HG03045 (cell line): ENCODE results near the gene SRGAP2.
"Not testable (repeated sequence)": the region's sequence is repeated elsewhere in the genome, so short reads cannot be mapped to it uniquely, and the experiment has no call there.

Source experiments
- ATAC-seq: cut with Tn5 transposase; IDR thresholded peaks from one replicate; pipeline ENCODE4 v1.9.1; 2021; ENCODE audit warnings: mild to moderate bottlenecking, moderate library complexity; ENCODE audit not compliant: unreplicated experiment

The SRGAP2 gene

GRCh38 chr1:206204871-206205270 lies 1.5 kb downstream of the SRGAP2 start:
- not testable (repeated sequence) for ATAC-seq

DNA sequence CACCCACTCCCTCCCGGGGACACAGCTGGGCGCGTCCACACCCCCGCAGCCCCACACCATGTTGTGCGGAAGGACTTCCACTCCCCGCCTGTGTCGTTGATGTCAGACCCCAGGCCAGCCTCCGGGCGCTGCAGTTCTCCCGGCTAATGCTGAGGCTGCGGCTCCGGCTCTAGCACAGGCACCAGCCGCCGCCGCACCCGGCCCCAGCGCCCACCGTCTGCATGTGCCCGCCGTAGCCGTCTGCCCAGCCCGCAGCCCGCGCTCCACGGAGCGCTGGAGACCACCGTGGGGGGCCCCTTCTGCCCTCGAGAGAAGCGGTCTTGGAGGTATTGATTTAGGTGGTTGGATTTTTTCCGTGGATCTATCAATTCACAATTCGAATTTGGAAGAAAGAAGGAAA lies 2.2 kb downstream of the SRGAP2 start:
- ATAC-seq, result not testable (repeated sequence)

GRCh38 chr1:206210802-206211201 lies 7.5 kb downstream of the SRGAP2 start:
- ATAC-seq, result not testable (repeated sequence)

DNA sequence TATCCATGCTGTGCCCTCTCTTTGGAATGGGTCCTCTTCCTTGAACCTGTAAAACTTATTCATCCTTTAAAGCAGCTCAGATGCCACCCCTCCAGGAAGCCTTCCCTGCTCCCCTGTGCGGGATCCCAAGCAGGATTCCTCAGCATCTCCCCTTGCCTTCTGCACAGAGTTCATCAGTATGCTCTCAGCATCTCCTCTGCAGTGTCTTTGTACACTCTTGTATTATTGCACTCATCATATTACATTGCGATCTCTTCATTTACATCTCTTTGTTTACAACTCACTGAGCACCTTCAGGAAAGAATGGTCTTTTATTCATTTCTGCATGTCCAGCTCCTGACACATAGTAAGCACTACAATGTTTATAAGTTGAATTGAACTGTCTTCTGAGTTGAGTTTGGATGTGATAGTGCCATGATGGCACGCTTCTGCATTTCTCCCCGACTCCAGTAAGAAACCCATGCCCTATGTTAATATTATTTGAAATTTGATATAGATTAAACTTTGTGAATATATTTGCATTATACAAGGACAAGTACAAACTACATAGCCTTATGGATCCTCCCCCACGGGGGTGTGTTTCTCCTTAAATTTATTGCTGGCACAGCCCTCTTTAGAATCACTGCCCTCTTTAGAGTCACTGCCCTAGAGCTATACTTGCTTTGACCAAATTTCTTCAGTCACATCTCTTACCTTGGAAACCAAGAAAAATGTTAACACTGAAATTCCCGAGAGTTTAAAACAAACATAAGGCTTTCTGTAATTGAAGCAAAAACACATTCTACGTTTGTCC lies 12.5 kb downstream of the SRGAP2 start:
- ATAC-seq, result not testable (repeated sequence)

DNA sequence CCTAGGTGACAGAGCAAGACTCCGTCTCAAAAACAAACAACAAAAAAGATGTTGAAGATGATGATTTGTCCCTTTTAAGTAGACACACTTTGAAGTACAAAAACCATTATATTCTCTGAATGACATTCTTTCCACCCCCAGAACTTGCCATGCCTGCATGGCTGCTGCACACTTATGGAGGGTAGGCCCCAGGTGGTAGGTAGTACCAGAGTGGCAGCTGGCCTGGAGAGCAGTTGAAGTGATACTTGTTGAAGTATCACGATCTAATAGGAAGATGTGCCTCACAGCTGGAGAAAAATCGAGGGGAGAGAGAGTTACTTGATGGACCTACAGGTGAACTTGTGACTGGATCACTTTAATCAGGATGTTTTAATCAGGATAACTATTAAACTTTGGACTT lies 14.9 kb downstream of the SRGAP2 start:
- ATAC-seq, result not testable (repeated sequence)

DNA sequence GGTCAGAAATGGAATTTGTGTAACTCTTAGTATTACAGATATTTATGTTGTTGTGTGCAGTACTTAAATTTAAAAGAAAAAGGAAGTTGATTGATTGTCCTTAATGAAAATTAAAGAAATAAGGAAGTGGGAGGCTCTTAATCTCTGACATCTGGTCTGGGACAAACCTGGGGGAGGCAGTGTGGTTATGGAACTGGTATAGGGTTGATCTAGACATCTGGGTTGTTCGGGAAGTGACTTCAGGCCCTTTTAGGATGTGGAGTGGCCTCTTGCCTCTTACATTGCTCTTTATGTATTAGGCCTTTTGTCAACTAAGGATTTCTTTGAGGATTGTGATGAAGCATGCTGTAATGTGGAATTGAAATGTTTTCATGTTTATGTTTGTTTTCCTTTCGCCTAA lies 15.4 kb downstream of the SRGAP2 start:
- not testable (repeated sequence) for ATAC-seq

- ATAC-seq, result not testable (repeated sequence)
Observed at GRCh38 chr1:206219514-206220331, 16.4 kb downstream of the SRGAP2 start.

GRCh38 chr1:206220332-206221000 lies 17.1 kb downstream of the SRGAP2 start:
- ATAC-seq, result not testable (repeated sequence)

GRCh38 chr1:206221585-206221984 lies 18.2 kb downstream of the SRGAP2 start:
- not testable (repeated sequence) for ATAC-seq

- not testable (repeated sequence) for ATAC-seq
Observed at GRCh38 chr1:206224190-206224776, 20.9 kb downstream of the SRGAP2 start.

GRCh38 chr1:206225386-206225785 lies 22.0 kb downstream of the SRGAP2 start:
- not testable (repeated sequence) for ATAC-seq

- not testable (repeated sequence) for ATAC-seq
Observed at GRCh38 chr1:206226886-206227285, 23.5 kb downstream of the SRGAP2 start.

DNA sequence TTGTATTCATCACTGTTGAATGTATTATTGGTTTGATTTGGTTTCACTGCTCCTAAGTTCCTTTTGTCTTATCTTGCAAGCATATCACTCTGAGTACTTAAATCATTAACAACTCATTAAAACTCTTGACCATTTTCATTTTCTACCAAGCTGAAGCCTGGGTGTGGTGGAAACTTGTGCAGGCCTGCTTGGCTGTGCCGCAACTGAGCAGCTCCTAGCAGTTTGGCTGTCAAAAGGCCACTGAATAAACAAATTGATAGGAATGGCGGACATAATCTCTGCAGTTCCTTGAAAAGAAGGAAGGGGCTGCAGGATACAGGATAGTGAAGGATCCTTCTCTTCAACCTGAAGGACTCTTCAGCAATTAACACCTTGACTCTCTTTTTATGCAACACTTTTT lies 25.9 kb downstream of the SRGAP2 start:
- ATAC-seq, result not testable (repeated sequence)

- ATAC-seq, result not testable (repeated sequence)
Observed at GRCh38 chr1:206231989-206232388, 28.6 kb downstream of the SRGAP2 start.

GRCh38 chr1:206232970-206233645 lies 29.8 kb downstream of the SRGAP2 start:
- ATAC-seq, result not testable (repeated sequence)

- not testable (repeated sequence) for ATAC-seq
Observed at GRCh38 chr1:206234189-206234916, 31.0 kb downstream of the SRGAP2 start.

DNA sequence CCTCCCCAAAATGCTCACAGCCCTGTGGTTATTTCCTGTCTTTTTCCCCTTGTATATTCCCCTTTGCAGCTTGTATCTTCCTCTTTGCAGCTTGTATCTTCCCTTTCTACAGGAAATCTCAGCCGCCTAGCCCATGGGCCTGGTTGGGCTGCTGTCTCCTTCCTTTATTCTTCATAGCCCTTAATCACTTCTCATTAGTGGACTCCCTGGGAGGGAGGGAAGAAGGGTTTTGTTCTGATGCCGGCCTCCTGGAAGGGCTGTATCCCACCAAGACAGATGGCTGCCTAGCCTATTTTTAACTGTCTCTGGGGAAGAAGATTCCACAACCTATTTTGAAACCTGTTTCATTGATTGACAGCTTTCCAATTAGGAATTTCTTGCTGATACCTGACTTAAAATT lies 31.8 kb downstream of the SRGAP2 start:
- ATAC-seq, result not testable (repeated sequence)

GRCh38 chr1:206240288-206240687 lies 36.9 kb downstream of the SRGAP2 start:
- ATAC-seq, result peak; percentile 61

DNA sequence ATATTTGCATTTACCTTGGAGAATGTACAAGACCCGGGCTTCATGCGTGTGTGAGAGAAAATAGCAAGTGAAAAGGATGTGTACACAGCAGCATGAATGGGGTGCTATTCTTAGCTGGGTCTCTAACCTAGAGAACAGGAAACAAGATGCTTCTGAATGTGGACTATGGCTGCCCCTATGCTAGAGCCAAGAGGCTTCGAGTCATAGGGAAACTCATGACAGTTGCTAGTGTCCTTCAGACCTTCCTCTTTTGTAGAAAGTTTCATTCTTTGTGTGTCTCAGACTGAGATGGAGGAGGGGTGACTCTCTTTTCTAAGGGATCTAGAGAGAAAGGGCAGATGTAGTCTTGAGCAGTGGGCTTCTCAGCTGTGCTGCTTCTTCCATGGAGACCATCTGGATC lies 40.0 kb downstream of the SRGAP2 start:
- peak; percentile 94 for ATAC-seq

GRCh38 chr1:206245479-206245878 lies 42.1 kb downstream of the SRGAP2 start:
- not testable (repeated sequence) for ATAC-seq
